HG03342 (cell line): ENCODE results near the gene PTCH1.
A peak's percentile ranks its signal among the peaks of the same experiment; 100 is the strongest.

Experiments used
- ATAC-seq: cut with Tn5 transposase; IDR thresholded peaks from one replicate; pipeline ENCODE4 v1.9.1; 2021; ENCODE audit warnings: mild to moderate bottlenecking, moderate library complexity; ENCODE audit not compliant: unreplicated experiment

PTCH1 gene

GRCh38 chr9:95513711-95514110 lies 3.1 kb downstream of the PTCH1 start:
- no peak for ATAC-seq

- ATAC-seq = no peak
Measured at GRCh38 chr9:95512709-95513095, 4.1 kb downstream of the PTCH1 start.

- ATAC-seq = no peak
Measured at GRCh38 chr9:95511952-95512708, 4.6 kb downstream of the PTCH1 start.

GRCh38 chr9:95511616-95511931 lies 5.2 kb downstream of the PTCH1 start:
- ATAC-seq = no peak

- ATAC-seq = peak; percentile 37
Measured at GRCh38 chr9:95510709-95511615, 5.8 kb downstream of the PTCH1 start.

GRCh38 chr9:95509851-95510708 lies 6.7 kb downstream of the PTCH1 start:
- ATAC-seq = no peak

GRCh38 chr9:95508968-95509850 lies 7.6 kb downstream of the PTCH1 start:
- ATAC-seq = peak; percentile 37

GRCh38 chr9:95508242-95508967 lies 8.4 kb downstream of the PTCH1 start:
- ATAC-seq = no peak

GRCh38 chr9:95507464-95508241 lies 9.1 kb downstream of the PTCH1 start:
- no peak for ATAC-seq

- no peak for ATAC-seq
Measured at GRCh38 chr9:95506678-95507463, 9.9 kb downstream of the PTCH1 start.

GRCh38 chr9:95506428-95506677 lies 10.4 kb downstream of the PTCH1 start:
- ATAC-seq = no peak

- ATAC-seq = no peak
Measured at GRCh38 chr9:95505717-95506427, 10.9 kb downstream of the PTCH1 start.

GRCh38 chr9:95505072-95505716 lies 11.6 kb downstream of the PTCH1 start:
- ATAC-seq = no peak

- no peak for ATAC-seq
Measured at GRCh38 chr9:95504053-95504963, 12.5 kb downstream of the PTCH1 start.

GRCh38 chr9:95503369-95503768 lies 13.4 kb downstream of the PTCH1 start:
- no peak for ATAC-seq

GRCh38 chr9:95502248-95502647 lies 14.5 kb downstream of the PTCH1 start:
- ATAC-seq = no peak
